DMS53 (cell line): ENCODE measurements around the gene CPNE8.

Experiments used
- DNase-seq: peaks from one replicate; lab custom pipeline; 2025; lab: John Stamatoyannopoulos, UW

The CPNE8 gene

DNA sequence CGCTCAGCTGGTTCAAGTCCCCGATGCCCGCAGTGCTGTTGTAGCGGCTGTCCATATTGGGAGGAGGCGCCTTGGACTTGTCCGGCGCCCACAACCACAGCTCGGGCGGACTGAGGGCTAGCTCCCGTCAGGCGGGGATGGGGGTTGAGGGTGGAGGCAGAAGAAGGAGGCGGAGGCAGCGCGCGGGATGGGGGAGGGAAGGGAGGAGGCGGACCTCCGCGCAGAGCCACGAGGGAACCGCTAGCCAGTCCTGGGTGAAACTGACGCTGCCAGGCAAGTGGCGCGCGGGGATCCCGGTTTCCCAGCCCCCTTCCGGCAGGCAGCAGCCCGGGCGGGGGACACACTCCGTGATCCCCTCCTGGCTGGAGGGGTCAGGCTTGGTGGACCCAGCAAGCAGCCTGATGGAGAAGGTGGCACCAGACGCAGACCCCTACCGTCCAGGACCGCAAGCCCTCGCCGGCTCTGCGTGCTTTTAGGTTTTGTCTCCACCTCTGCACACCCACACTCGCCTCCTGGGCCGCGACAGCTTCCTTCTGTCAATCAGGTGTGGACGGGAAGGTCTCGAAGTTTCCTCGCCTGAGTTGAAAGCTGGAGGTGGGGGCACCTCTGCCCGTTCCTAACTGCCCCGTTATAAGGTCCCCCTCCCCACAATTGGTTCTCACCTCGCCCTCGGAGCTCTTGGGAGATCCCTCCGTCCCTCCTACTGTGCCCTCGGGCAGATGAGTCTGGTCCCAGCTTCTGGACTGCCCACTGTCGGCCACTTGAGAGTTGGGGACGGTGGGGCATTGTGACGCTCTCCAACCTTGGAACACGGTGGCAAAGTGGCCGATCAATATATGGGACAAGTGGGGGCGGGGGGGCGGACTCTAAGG lies at the start of gene CPNE8:
CPNE8 (minus strand) TSS at position 112 of the 872 bp plus-strand sequence; CDS start at position 55, 57 bp downstream.
- DNase-seq, result peak; percentile 92

DNA sequence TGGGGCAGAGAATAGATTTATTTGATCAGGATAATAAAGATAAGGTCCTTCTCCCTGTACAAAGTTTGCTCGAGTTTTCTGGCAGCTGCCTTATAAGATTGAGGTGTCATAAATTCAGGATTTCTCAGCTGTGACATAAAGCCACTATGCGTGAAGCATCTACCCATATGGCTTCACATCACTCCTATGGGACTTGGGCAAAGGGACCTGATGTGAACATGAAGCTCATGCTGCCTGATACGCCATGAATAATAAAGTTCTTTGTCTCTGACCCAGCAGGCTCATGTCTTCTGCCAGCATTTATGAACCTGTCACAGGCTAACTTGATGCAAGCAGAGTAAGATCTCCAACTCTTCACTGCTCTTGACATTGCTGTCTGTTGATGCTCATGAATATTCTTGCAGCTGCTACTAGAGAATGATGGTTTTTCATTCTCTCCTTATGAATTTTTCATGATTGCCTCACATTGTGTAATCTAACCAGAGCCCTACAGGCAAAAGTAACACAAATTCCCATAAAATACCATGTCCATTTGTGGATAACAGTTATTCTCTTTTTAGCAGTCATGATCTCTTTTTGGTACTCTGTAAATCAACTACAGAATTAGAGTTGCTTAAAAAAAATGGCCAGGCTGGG lies 49.0 kb upstream of the CPNE8 start:
- no peak for DNase-seq

DNA sequence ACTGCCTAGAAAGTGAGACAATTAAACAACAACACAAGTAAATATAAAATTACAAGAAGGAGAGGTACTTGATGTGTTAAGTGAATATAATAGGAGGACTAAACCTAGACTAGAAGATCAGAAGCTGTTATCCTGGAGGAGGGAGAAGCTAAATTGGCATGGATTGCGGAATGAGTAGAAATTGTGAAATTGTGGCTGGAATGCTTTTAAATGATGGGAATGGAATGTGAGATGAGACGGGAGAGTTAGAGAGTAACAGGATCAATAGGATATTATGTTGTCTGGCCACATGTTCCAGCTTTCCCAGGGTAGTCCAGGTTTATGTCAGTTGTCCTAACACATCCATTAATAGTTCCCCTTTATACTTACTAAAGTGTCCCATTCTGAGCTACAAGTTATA lies 44.0 kb upstream of the CPNE8 start:
- no peak for DNase-seq

DNA sequence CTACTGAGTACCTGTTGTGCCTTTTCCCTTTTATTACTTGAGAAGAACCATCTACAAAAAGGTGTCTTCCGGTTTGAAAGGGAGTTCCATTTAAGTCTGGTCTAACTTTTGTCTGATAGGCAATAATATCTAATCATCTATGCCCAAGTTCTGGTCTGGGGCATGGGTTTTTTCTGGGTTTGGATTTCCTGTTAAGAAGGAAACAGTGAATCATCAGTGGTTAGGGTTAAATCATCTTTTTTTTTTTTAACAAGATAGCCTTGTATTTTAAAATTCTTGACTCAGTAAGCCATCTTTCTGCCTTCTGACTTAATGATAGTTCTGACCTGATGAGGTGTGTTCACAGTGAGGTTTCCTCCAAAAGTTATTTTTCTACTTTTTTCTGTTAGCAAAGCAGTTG lies 29.3 kb upstream of the CPNE8 start:
- DNase-seq, result no peak

DNA sequence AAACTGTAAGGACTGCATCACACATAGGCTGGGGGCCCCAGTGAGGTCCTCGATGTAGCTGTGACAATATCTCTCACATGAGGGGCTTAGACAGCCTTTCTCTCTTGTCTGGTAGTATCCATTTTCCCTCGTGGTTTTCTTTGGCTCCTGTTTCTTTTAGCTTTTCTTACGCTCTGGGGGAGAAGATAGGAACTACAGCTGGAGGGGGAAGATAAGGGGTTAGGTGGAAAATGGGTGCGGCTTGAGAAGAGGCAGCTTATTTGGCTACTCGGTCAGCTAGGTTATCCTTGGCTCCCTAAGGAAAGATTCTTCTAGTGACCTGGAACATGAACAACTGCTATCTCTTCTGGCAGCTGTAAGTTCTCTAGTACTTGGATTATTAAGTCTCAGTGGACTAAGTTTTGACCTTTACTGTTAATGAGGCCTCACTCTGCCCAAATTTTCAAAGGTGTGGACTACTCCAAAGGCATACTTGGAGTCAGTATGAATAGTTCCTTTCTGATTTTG lies 28.7 kb upstream of the CPNE8 start:
- no peak for DNase-seq

DNA sequence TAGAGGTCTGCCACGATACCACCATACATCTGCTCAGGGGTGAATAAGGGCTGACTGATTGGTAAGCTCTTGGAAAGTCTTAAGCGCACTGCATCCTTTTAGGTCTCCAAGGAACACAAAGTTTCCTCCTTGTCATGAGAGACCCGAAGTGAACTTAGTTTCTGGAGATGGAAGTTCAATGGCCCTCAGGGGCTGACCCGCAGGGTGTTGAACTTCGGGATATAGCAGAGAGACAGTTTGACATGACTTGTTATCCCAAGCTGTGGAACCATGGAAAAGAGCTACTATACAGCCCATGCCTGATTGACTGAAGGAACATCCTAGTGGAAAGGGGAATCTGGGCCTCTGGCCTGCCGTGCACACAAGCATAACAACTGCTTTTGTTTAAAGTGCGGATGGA lies 26.9 kb upstream of the CPNE8 start:
- no peak for DNase-seq

DNA sequence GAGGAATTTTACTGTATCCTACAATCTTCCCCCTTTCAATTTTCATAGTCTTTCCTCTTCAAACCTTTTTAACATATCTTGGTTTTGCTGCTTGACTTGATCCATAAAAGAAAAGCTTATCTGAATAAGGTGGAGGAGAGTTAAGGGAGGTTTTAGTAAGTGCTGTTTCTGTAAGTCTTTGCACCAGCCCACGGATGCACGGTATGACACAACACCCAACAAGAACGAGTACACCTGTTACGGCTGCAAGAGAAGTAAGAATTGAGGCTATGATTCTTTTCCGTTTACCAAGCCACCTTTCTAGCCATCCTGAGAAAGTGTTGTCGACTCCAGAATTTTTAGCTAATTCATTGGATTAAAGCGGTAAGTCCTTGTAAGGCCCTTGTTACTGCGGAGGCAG lies 26.1 kb upstream of the CPNE8 start:
- peak; percentile 64 for DNase-seq

DNA sequence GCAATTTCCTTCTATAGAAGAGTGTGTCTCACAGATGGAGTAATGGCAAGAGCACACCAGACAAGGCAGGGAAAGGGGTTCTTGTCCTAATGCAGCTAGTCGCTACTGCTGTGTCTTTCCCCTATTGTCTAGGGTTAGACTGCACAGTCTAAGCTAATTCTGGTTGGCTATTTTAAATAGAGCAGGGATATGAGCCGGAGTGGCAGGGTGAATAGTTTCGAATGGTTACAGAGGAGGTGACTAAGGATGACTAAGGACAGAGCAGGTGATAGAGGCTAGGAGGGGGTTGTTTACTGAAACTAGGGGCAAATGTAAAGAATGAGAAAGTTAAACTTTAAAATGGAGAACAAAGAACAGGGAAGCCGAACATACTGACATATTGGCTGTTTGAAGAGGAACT lies 25.6 kb upstream of the CPNE8 start:
- DNase-seq, result peak; percentile 84

DNA sequence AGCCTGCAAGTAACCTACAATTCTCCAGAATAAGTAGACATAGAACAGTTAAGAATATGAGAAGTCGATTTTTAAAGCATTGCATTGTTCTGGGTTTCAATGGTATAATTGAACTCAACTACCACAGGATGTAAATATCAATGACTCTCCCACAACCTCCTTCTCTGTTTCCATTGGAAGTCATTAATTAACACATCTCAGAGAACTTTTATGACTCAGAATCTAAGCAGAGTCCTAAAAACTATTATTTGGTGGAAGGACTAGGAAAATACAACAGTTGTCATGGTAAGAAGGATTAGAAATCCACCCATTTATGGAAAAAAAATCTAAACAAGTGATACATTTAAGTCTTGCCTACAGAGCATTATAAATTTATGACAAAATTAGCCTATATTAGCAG lies 21.1 kb upstream of the CPNE8 start:
- DNase-seq, result no peak

DNA sequence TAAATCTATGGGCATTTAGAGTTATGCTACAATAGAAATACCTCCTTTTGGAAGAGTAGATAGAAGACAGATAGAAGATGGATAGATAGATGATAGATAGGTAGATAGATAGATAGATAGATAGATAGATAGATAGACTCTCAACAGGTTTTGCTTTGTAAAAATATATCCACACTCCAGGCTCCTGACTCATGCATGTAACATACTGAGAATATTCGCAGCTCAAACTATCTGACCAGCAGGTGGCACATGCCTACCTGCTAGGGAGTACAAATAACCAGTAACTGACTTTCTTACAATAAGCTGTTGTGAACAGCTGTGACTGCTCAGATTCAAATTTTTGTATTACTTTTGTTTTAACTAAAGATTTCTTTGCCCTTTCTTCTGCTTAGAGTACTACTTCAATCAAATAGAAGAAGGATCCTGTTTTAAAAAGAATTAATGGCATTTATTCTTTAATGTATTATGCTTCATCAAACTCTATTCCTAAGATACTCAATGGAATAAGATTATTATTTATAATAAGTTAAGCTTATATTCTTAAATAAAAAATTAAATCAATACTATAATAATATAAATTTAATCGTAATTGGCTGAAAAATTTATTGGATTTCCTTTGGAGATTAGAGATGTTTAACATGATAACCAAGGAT lies 15.8 kb upstream of the CPNE8 start:
- DNase-seq, result peak; percentile 95

DNA sequence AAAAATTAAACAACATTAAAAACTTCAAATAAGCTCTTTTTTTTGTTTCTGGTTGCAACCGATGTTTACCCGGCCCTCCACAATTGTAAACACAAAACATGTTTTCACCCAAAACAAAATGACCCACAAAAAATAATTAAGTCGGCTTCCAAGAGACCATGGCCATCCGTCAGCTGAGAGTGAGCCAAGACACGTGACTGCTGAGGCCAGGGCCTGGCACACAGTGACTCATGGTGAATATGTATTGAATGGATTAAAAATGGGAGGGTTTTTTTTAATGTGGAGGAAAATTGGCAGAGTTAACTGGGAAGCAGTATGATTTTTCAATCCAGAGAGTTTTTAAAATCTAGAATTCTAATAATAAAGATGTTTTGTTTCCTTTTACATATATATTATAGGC lies 13.8 kb upstream of the CPNE8 start:
- DNase-seq, result no peak

DNA sequence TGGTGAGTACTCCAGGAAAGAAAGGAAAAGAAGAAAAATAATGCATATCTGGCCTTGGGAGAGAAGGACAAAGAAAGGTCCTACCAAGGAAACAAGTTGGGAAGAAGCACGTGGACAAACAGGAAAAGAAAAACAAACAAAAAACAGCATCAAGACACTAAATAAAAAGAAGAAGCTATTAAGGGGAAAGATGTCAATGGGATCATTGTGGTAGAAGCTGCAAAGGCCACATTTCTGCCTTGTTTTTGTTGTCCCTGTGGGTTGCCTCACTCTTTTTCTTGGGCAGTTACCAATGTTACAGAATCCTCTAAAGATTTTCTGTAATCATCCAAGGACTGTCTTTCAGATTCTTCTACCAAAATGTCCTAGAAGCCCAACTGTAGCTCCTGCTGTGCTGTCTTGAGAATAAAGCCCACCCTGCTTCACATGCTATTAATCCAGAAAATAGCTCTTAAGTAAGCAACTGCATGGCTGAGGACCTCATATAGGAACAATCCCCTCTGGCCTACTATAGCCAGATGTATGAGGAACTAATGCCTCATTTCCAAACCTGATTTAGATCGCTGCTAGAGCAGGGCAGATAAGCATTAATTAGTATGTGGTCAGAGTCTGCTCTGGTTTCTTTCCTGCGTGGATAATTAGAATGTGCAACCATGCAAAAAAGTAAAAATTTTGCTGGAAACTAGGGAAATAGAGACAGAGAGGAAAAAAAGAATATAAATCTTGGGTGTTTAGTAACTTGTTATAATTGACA lies 10.2 kb upstream of the CPNE8 start:
- no peak for DNase-seq

DNA sequence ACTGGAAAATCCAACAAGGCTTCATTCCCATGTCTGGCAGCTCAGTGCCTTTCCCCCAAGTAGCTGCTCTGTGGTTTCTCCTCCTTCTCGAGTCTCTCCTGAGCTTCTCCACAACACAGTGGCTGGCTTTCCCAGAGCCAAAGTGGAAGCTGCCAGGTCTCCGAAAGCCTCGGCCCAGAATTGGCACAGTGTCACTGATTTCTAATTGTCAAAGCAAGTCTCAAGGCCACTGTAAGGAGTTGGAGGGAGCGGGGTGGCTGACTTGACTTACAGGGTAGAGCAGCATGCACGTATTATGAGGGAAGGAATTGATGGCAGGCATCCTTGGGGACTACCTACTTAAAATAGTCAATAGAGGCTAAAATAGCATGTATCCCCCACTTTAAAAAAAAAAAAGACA lies 6.7 kb upstream of the CPNE8 start:
- DNase-seq, result no peak

DNA sequence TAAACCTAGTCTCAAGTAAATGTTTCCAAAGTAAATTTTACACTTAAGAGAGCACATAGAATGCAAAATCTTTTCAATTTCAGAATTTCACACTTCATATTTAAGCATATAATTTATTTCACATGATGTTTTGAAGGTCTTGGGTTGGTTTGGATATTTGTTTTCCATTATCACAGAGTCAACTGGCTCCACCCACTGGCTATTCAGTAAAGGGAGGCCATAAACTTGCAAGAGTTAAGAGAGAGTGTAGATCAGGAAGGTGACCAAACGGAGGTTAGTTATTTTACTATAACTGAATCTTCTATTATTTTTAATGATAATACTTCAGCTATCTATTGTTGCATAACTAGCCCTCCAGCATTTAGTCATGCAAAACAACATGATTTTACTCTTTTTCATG lies 6.2 kb upstream of the CPNE8 start:
- no peak for DNase-seq

DNA sequence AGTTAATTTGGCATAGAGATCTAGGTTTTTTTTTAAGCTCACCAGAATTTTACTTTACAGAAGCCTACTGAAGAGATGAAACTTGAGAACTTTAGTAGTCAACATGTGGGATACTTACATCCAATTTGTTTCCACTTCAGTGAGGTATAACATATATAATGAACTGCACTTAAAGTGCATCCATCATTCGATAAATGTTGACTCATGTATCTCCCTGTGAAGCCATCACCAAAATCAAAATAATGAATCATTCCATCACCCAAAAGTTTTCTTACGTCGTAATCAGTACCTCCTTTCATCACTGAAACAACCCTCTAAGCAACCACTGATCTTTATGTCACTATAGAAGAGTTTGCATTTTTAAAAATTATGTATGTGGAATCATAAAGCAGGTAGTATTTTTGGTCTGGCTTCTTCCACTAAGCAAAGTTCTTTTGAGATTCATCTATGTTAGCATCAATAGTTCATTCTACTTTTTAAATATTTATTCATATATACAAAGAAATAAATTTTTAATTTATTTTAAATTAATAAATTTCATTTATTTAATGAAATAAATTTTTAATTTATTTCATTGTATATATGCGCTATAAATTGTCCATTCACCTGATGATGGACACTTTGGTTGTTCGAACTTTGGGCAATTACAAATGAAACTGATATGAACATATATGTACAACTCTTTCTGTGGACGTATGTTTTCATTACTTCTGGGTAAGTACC lies 2.0 kb upstream of the CPNE8 start:
- no peak for DNase-seq

DNA sequence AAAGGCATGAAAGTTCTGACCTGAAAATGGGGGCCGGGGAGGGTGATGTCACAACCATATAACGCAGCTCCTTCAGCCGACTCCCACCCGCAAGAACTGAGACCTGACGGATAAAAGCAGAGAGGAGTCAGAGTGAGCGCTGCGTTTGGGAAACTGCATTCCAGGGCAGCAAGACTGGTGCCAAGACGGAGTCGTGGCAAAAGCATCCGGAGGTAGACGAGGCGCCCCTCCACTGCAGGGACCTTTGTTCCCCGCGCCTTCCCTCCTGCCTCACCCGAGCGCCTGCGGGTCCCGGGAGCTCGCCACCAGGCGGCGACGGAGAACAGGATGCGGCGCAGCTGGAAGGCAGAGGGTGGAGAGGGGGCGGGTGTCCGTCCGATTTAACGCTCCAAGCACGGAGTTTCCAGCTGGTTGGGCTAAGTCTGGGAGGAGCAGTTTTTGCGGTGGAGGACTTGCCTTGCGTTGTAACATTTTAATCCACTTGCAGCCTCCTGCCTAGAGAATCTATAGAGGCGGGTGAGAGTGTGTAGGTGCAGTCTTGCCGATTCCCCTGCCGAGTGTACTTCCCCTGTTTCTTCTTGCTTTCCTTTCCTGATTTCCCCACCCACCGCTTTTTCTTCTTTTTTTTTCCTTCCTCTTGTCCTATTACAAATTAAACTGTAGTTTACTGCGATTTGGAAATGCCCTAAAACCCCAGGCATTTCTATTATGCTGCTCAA lies 1.2 kb upstream of the CPNE8 start:
- peak; percentile 96 for DNase-seq

DNA sequence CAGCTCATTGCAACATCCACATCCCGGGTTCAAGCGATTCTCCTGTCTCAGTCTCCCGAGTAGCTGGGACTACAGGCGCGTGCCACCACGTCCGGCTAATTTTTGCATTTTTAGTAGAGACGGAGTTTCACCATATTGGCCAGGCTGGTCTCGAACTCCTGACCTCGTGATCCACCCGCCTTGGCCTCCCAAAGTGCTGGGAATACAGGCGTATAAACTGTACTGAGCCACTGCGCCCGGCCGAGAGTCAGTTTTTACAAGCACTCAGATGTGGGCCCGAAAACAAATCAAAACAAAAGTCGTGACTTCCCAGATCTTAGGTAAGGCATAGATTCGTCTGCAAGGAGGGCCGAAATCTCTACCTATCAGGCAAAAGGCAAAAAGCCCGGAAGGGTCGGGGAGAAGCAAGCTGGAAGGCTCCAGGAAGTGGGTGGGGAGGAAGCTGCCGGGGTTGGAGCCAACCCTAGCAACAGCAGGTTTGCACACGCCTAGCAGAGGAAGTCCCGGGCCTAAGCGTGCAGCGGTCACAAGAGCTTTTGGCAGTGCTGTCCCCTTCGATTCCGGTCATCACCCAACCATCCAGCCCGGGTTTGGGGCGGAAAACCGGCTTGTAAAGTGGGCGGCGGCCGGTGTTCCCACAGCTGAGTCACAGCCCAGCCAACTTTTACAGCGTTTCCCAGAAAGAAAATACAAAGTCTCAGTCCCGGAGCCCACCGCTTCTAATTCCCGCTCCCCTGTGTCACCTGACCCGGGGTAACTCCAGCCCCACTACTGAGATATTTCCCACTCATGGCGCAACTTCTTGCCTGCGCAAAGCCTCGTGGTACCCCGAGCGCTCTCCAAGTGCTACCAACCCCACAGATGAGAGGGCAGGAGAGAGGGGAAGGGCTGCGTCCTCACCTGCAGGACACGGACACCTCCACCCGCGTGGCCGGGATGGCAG lies 583 bp downstream of the CPNE8 start:
- DNase-seq, result peak; percentile 96

DNA sequence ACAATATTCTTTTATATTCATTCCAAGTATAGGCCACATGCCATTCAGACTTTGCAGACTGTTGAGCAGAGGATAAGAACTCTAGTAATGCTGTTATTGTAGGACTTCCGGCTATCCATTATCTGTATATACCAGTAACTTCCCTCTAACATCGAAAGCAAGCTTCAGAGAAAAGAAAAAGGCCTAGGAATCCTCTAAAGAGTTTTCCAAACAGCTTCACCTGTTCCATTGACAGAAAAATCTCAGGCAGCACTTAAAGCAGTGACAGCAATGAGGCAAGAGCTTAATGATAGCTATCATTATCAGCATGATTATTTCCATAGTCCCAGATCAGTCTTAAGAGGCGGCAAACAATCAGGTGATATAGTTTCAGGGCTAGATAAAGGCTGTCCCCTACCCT lies 1.8 kb downstream of the CPNE8 start:
- peak; percentile 24 for DNase-seq

DNA sequence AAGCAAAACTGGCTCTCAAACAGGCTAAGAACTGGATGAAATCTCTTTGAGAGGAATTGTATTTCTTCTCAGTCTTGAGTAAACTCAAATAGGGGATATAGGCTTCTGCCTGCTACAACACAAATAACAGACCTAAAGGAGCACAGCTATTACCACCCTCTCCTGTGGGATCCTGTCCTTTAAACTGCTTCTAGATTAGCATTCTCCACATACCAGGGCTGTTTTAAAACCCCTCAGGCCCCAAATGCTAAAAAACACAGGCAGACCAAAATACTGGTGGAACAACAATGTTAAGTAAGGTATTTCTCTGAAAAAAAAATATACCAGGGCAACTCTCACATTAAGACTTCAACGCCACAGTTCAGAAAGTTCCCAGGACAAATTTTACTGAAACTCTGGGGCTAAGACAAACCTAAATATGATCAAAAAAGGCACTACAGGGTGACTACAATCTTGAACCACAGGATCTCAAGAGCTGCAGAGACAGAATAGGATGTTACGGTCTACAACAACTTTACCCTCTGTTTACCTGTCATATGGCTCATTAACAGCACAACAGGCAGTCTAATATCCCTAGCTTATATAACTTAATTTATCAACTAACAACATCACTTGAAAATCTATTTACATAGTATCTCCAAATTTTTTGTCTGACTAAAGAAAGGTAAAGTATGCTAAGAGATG lies 7.2 kb downstream of the CPNE8 start:
- no peak for DNase-seq
